T-cell (primary cell): ENCODE data around the gene TBC1D22A. TPM values are rescaled to one million over a fixed set of nuclear protein-coding genes. Genes with fewer than 3 reads are reported as not detected.

Source experiments
- ATAC-seq, 4 experiments: fragments of 200-7000 bp in 3 of 4; fragments of 150-1000 bp in 1 of 4; cut with Tn5 transposase; replicated peaks in 1 of 4; 1 replicate in 3 of 4; 2 replicates in 1 of 4; pipeline ENCODE4 v1.10.0; 2021; ENCODE audit warnings: moderate library complexity in 3 of 4, mild to moderate bottlenecking in 2 of 4, moderate number of reproducible peaks in 1 of 4
- CTCF ChIA-PET, 2 donors: fragments of 300-600 bp; sonication (Branson Sonifier 250); formaldehyde crosslinking; loops; one replicate each; lab custom pipeline; 2022; ENCODE audit warnings: antibody characterized with exemption in 2 of 2; lab: Charles Lee
- POLR2A ChIA-PET, 2 donors: fragments of 300-600 bp; sonication (Branson Sonifier 250); formaldehyde crosslinking; loops; one replicate each; lab custom pipeline; 2022; ENCODE audit warnings: antibody characterized with exemption in 2 of 2; lab: Charles Lee
- DNase-seq, 35 experiments: peaks; one replicate each; pipeline versions ENCODE4 v3.0.0 to v3.0.0-alpha.2; 2013 to 2023
- H3K27ac ChIP-seq: one replicate; pipeline ENCODE4 v1.5.1; 2013; ENCODE audit warnings: low read length
- H3K27me3 ChIP-seq, 2 experiments: replicated peaks in 1 of 2; 1 replicate in 1 of 2; 2 replicates in 1 of 2; pipeline versions ENCODE4 v1.6.1 to v1.7.0; 2013; ENCODE audit warnings: low read length in 1 of 2, mixed read lengths in 1 of 2; ENCODE audit not compliant: control insufficient read depth in 2 of 2, insufficient read depth in 2 of 2; ENCODE audit errors: extremely low read depth in 1 of 2
- H3K36me3 ChIP-seq, 2 donors: 1 replicate in 1 of 2; 2 replicates in 1 of 2; pipeline versions ENCODE4 v1.6.1 to v1.7.0; 2013; ENCODE audit warnings: low read length in 1 of 2; ENCODE audit not compliant: control insufficient read depth in 2 of 2, insufficient read depth in 1 of 2; ENCODE audit errors: extremely low read depth in 1 of 2
- H3K4me1 ChIP-seq, 2 experiments: 1 replicate in 1 of 2; 2 replicates in 1 of 2; pipeline versions ENCODE4 v1.6.1 to v1.7.0; 2013; ENCODE audit warnings: low read length in 2 of 2, mixed read lengths in 1 of 2; ENCODE audit not compliant: insufficient read depth in 2 of 2, control insufficient read depth in 1 of 2; ENCODE audit errors: extremely low read depth in 1 of 2
- H3K4me3 ChIP-seq, 2 donors: 1 replicate in 1 of 2; 2 replicates in 1 of 2; pipeline versions ENCODE4 v1.5.1 to v1.7.0; 2013; ENCODE audit warnings: mild to moderate bottlenecking in 2 of 2, low read length in 1 of 2, moderate library complexity in 1 of 2; ENCODE audit not compliant: control insufficient read depth in 1 of 2; ENCODE audit errors: extremely low read depth in 1 of 2
- H3K9me3 ChIP-seq: 2 replicates; pipeline ENCODE4 v1.7.0; 2013
- H3K27ac Mint-ChIP-seq, 2 donors: one replicate each; pipeline ENCODE4 v1.8.0; 2020 to 2021; ENCODE audit warnings: mild to moderate bottlenecking in 2 of 2, mixed read lengths in 2 of 2
- H3K27me3 Mint-ChIP-seq, 2 donors: one replicate each; pipeline ENCODE4 v1.8.0; 2021 to 2022; ENCODE audit warnings: mixed read lengths in 2 of 2
- H3K36me3 Mint-ChIP-seq: one replicate; pipeline ENCODE4 v1.8.0; 2021; ENCODE audit warnings: mixed read lengths
- H3K4me1 Mint-ChIP-seq, 3 donors: one replicate each; pipeline ENCODE4 v1.8.0; 2020 to 2022; ENCODE audit warnings: mixed read lengths in 3 of 3, mild to moderate bottlenecking in 1 of 3
- H3K4me3 Mint-ChIP-seq, 3 donors: one replicate each; pipeline ENCODE4 v1.8.0; 2020 to 2022; ENCODE audit warnings: mild to moderate bottlenecking in 3 of 3, mixed read lengths in 3 of 3, moderate library complexity in 3 of 3
- H3K9me3 Mint-ChIP-seq, 3 donors: one replicate each; pipeline ENCODE4 v1.8.0; 2020 to 2022; ENCODE audit warnings: mixed read lengths in 3 of 3
- WGBS: methylation state at CpG from one replicate; pipeline ENCODE4 v1.1.5; 2013; ENCODE audit warnings: missing lambda C conversion rate; ENCODE audit not compliant: insufficient coverage; 5-methylcytosine and 5-hydroxymethylcytosine counted together
- total RNA-seq, 35 experiments: library from RNA in 6 of 35; stranded (reverse) in 6 of 35; fragments of 120-200 nt in 1 of 35; gene quantifications; one replicate each; pipeline versions ENCODE4 v1.2.1 to v1.2.4 and lab custom pipeline; 2013 to 2026

The TBC1D22A gene
- total RNA-seq, 5 donors from 2014 or later (not counting 1 experiment from before 2014, with no cell fraction given), result 38.3 to 67.8 (median 57.7) TPM

DNA sequence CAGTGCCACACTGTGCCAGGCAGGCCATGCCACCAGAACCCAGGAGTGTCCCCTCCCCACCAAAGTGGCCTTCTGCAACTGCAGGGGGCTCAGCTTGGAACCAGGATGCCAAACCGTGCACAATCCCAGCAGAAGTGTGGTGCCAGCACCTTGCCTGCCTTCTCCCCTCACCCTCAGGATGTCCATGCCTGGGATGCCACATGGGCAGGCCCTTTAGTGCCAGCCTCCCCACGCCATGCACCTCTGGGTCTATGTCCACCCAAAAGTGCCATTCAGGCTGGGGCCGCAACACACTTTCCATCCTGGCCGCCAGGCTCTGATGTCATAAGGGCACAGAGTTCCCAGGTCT is 8.7 kb upstream of the TBC1D22A start:
- no peaks in the 10 kb centered on the region for H3K9me3 ChIP-seq
- no peak overlapping the region for H3K4me3 ChIP-seq
- ChIA-PET CTCF (no interaction called here), POLR2A (no interaction called here)
- DNase-seq (no peak), ATAC-seq (no peak)
- peaks cover 4 to 6% (median 4%) of the 10 kb centered on the region in 3 donors for H3K9me3 Mint-ChIP-seq
- H3K27me3 Mint-ChIP-seq, result no peaks in the 10 kb centered on the region
- 91% methylated on average over 4 of the region's 4 CpGs for WGBS
- H3K36me3 ChIP-seq, result no peaks in the 10 kb centered on the region
- peaks cover 13 to 41% of the 10 kb centered on the region in 2 experiments for H3K4me1 ChIP-seq
- H3K36me3 Mint-ChIP-seq, result peaks cover 3% of the 10 kb centered on the region
- no peak overlapping the region for H3K27ac Mint-ChIP-seq
- no peak overlapping the region for H3K27ac ChIP-seq
- H3K27me3 ChIP-seq, result no peaks in the 10 kb centered on the region
- H3K4me3 Mint-ChIP-seq, result no peak overlapping the region
- peaks cover 31 to 52% (median 39%) of the 10 kb centered on the region in 3 donors for H3K4me1 Mint-ChIP-seq

- Mint-ChIP-seq H3K9me3 (peaks cover 4 to 6% (median 4%) of the 10 kb centered on the region in 3 donors), H3K36me3 (peaks cover 3% of the 10 kb centered on the region), H3K27me3 (no peaks in the 10 kb centered on the region), H3K4me3 (peak overlapping the region in 1 of 3 donors; percentile 3), H3K4me1 (peaks cover 26 to 50% (median 37%) of the 10 kb centered on the region in 3 donors), H3K27ac (peak overlapping the region; percentile 12 to 79)
- ATAC-seq (peak in 1 of 4 experiments; percentile 55), DNase-seq (peak in 5 of 35 experiments; percentile 24 to 57 (median 32))
- 51% methylated on average over 12 of the region's 14 CpGs for whole genome bisulfite sequencing
- ChIA-PET POLR2A (no interaction called here), CTCF (no interaction called here)
- no peaks in the 10 kb centered on the region for H3K36me3 ChIP-seq
- no peaks in the 10 kb centered on the region for H3K27me3 ChIP-seq
- peaks cover 9 to 40% of the 10 kb centered on the region in 2 experiments for H3K4me1 ChIP-seq
- no peaks in the 10 kb centered on the region for H3K9me3 ChIP-seq
- H3K4me3 ChIP-seq, result no peak overlapping the region
- no peak overlapping the region for H3K27ac ChIP-seq
These were observed 8.2 kb upstream of the TBC1D22A start for GRCh38 chr22:46754110-46754799.

- Mint-ChIP-seq H3K9me3 (peaks cover 4 to 6% (median 4%) of the 10 kb centered on the region in 3 donors), H3K27me3 (no peaks in the 10 kb centered on the region), H3K27ac (peak overlapping the region in 1 of 2 donors; percentile 66), H3K36me3 (peaks cover 3% of the 10 kb centered on the region), H3K4me3 (no peak overlapping the region), H3K4me1 (peaks cover 20 to 44% (median 31%) of the 10 kb centered on the region in 3 donors)
- no peak overlapping the region for H3K4me3 ChIP-seq
- WGBS, result 100% methylated on average over 3 of the region's 6 CpGs
- no peak for ATAC-seq
- CTCF ChIA-PET, result no interaction called here
- H3K27me3 ChIP-seq, result no peaks in the 10 kb centered on the region
- no peak overlapping the region for H3K27ac ChIP-seq
- no peak for DNase-seq
- POLR2A ChIA-PET, result no interaction called here
- no peaks in the 10 kb centered on the region for H3K9me3 ChIP-seq
- H3K36me3 ChIP-seq, result no peaks in the 10 kb centered on the region
- H3K4me1 ChIP-seq, result peaks cover 3 to 35% of the 10 kb centered on the region in 2 experiments
These were observed 7.6 kb upstream of the TBC1D22A start for GRCh38 chr22:46754826-46755225.

DNA sequence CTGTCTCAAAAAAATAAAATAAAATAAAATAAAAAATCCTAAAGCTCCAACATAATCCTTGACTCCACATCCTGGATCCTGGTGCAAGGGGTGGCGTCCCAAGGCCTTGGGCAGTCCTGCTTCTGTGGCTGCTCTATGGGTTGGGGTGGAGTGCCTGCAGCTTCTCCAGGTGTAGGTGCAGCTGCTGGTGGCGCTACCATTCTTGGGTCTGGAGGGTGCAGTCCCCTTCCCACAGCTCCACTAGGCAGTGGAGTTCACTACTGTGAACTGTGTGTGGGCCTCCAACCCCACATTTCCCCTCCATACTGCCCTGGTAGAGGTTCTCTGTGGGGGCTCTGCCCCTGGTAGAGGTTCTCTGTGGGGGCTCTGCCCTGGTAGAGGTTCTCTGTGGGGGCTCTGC is 6.9 kb upstream of the TBC1D22A start:
- Histone ChIP-seq H3K4me1 (peaks cover 0 to 28% of the 10 kb centered on the region in 2 experiments), H3K9me3 (no peaks in the 10 kb centered on the region), H3K27me3 (no peaks in the 10 kb centered on the region), H3K27ac (no peak overlapping the region), H3K36me3 (no peaks in the 10 kb centered on the region), H3K4me3 (no peak overlapping the region)
- H3K27ac Mint-ChIP-seq, result no peak overlapping the region
- ATAC-seq, result no peak
- DNase-seq, result no peak
- peaks cover 13 to 39% (median 24%) of the 10 kb centered on the region in 3 donors for H3K4me1 Mint-ChIP-seq
- no CpG with 5 or more reads among the region's 2 CpGs for WGBS
- H3K36me3 Mint-ChIP-seq, result peaks cover 3% of the 10 kb centered on the region
- H3K27me3 Mint-ChIP-seq, result no peaks in the 10 kb centered on the region
- POLR2A ChIA-PET, result no interaction called here
- CTCF ChIA-PET, result interaction anchor here in 1 of 2 donors (2.2 kb wide), 1 partner anchor 17 kb away, joined by 5 read pairs; no protein-coding TSS in a partner anchor
- H3K4me3 Mint-ChIP-seq, result no peak overlapping the region
- peaks cover 4 to 6% (median 4%) of the 10 kb centered on the region in 3 donors for H3K9me3 Mint-ChIP-seq

DNA sequence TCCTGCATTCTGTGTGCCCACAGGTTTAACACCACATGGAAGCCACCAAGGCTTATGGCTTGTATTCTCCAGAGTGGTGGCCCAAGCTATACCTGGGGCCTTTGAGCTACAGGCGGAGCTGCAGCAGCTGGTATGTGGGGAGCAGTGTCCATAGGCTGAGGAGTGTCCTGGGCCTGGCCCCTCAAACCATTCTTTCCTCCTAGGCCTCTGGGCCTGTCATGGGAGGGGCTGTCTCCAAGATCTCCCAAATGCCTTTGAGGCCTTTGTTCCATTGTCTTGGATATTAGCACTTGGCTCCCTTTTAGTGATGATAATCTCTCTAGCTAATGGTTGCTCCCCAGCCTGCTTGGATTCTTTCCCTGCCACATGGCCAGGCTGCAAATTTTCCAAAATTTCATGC is 6.4 kb upstream of the TBC1D22A start:
- H3K36me3 Mint-ChIP-seq, result peaks cover 3% of the 10 kb centered on the region
- POLR2A ChIA-PET, result no interaction called here
- no peaks in the 10 kb centered on the region for H3K27me3 Mint-ChIP-seq
- ATAC-seq, result no peak
- DNase-seq, result no peak
- H3K4me1 Mint-ChIP-seq, result peaks cover 12 to 39% (median 26%) of the 10 kb centered on the region in 3 donors
- no peaks in the 10 kb centered on the region for H3K36me3 ChIP-seq
- H3K27ac Mint-ChIP-seq, result peak overlapping the region; percentile 49 to 69
- peaks cover 0 to 24% of the 10 kb centered on the region in 2 experiments for H3K4me1 ChIP-seq
- WGBS, result no CpG with 5 or more reads among the region's 1 CpG
- H3K9me3 Mint-ChIP-seq, result peaks cover 4 to 6% (median 4%) of the 10 kb centered on the region in 3 donors
- CTCF ChIA-PET, result interaction anchor here (1.2 to 2.2 kb wide), 2 partner anchors 17 kb away, joined by 3 to 5 read pairs; no protein-coding TSS in a partner anchor
- no peaks in the 10 kb centered on the region for H3K9me3 ChIP-seq
- H3K27ac ChIP-seq, result no peak overlapping the region
- H3K4me3 ChIP-seq, result no peak overlapping the region
- H3K27me3 ChIP-seq, result no peaks in the 10 kb centered on the region
- H3K4me3 Mint-ChIP-seq, result no peak overlapping the region

DNA sequence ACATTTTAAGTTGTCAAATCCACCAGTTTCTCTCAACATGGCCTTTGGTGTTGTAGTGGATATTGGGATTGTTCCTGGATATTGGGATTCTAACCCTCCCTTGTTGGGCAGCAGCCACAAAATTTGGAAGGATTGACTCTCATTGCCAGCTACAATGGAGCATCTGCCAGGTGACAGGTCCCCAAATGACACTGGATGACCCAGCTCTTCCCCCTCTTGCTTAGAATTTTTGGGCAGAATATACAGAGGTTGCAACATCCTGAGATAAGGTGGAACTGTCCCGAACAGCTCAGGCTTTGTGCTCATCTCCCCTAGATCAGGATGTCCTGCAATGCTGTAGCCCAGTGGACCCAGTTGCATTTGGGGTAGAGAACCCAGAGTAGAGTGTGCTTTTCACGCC is 5.3 kb upstream of the TBC1D22A start:
- ATAC-seq (no peak), DNase-seq (no peak)
- peaks cover 3% of the 10 kb centered on the region for H3K36me3 Mint-ChIP-seq
- H3K4me1 ChIP-seq, result peaks cover 4 to 29% of the 10 kb centered on the region in 2 experiments
- no peaks in the 10 kb centered on the region for H3K9me3 ChIP-seq
- peaks cover 4 to 6% (median 4%) of the 10 kb centered on the region in 3 donors for H3K9me3 Mint-ChIP-seq
- H3K4me3 ChIP-seq, result no peak overlapping the region
- 100% methylated on average over 2 of the region's 2 CpGs for WGBS
- H3K27ac Mint-ChIP-seq, result no peak overlapping the region
- ChIA-PET CTCF (interaction anchor here (0.8 to 2.2 kb wide), 5 partner anchors 8 to 44 kb away, joined by 3 to 6 read pairs (median 5); no protein-coding TSS in a partner anchor), POLR2A (interaction anchor here in 1 of 2 donors (0.6 kb wide), 1 partner anchor 48 kb away, joined by 3 read pairs; no protein-coding TSS in a partner anchor)
- peaks cover 18 to 44% (median 31%) of the 10 kb centered on the region in 3 donors for H3K4me1 Mint-ChIP-seq
- H3K27me3 Mint-ChIP-seq, result no peaks in the 10 kb centered on the region
- H3K4me3 Mint-ChIP-seq, result no peak overlapping the region
- H3K27me3 ChIP-seq, result no peaks in the 10 kb centered on the region
- no peak overlapping the region for H3K27ac ChIP-seq
- no peaks in the 10 kb centered on the region for H3K36me3 ChIP-seq
